Activated CD4-positive, alpha-beta T cell treated with anti-CD3 and anti-CD28 coated beads for 36 hours (primary cell): ENCODE measurements around the gene XPNPEP1. TPM values are rescaled to one million over a fixed set of nuclear protein-coding genes. Genes with fewer than 3 reads are reported as not detected.

ENCODE experiments used
- ATAC-seq: fragments of 200-7000 bp; cut with Tn5 transposase; one replicate; pipeline ENCODE4 v1.10.0; 2021; ENCODE audit warnings: mild to moderate bottlenecking, moderate library complexity
- CTCF ChIA-PET: fragments of 350-600 bp; sonication (Branson Sonifier 250); formaldehyde crosslinking; loops from one replicate; lab custom pipeline; 2021; ENCODE audit warnings: antibody characterized with exemption; lab: Charles Lee
- POLR2A ChIA-PET: fragments of 350-600 bp; sonication (Branson Sonifier 250); formaldehyde crosslinking; loops from one replicate; lab custom pipeline; 2021; ENCODE audit warnings: antibody characterized with exemption, inconsistent platforms; lab: Charles Lee
- DNase-seq: peaks from one replicate; pipeline ENCODE4 v3.0.0-alpha.2; 2020
- H3K27ac Mint-ChIP-seq: one replicate; pipeline ENCODE4 v1.8.0; 2021; ENCODE audit warnings: mixed read lengths
- H3K27me3 Mint-ChIP-seq: one replicate; pipeline ENCODE4 v1.8.0; 2021; ENCODE audit warnings: mixed read lengths
- H3K36me3 Mint-ChIP-seq: one replicate; pipeline ENCODE4 v1.8.0; 2021; ENCODE audit warnings: low read depth, mixed read lengths
- H3K4me1 Mint-ChIP-seq: one replicate; pipeline ENCODE4 v1.8.0; 2021; ENCODE audit warnings: mixed read lengths
- H3K4me3 Mint-ChIP-seq: one replicate; pipeline ENCODE4 v1.8.0; 2021; ENCODE audit warnings: mild to moderate bottlenecking, moderate library complexity, mixed read lengths
- H3K9me3 Mint-ChIP-seq: one replicate; pipeline ENCODE4 v1.8.0; 2021; ENCODE audit warnings: low read depth, mixed read lengths
- intact Hi-C, 2 experiments: fragments of 100-400 bp; cut with DNase I in 1 of 2; cut with micrococcal nuclease in 1 of 2; formaldehyde crosslinking; loops; one replicate each; pipeline versions ENCODE4 v1.14.2 to v1.15.1; 2022 to 2024; cut with DNase I, micrococcal nuclease
- total RNA-seq, 2 experiments: library from RNA; stranded (reverse); gene quantifications; one replicate each; pipeline ENCODE4 v1.2.3, GENCODE V29; 2021

Gene XPNPEP1
- total RNA-seq, 2 experiments from 2014 or later: 85.4 to 91.2 TPM

GRCh38 chr10:109932391-109932790 lies 9.1 kb upstream of the XPNPEP1 start:
- POLR2A ChIA-PET: no interaction called here
- Mint-ChIP-seq H3K4me1 (peaks cover 43% of the 10 kb centered on the region), H3K27me3 (no peaks in the 10 kb centered on the region), H3K9me3 (no peaks in the 10 kb centered on the region), H3K27ac (no peak overlapping the region), H3K36me3 (no peaks in the 10 kb centered on the region), H3K4me3 (no peak overlapping the region)
- intact Hi-C loops: no loop called here
- DNase-seq (no peak), ATAC-seq (no peak)
- CTCF ChIA-PET: no interaction called here

DNA sequence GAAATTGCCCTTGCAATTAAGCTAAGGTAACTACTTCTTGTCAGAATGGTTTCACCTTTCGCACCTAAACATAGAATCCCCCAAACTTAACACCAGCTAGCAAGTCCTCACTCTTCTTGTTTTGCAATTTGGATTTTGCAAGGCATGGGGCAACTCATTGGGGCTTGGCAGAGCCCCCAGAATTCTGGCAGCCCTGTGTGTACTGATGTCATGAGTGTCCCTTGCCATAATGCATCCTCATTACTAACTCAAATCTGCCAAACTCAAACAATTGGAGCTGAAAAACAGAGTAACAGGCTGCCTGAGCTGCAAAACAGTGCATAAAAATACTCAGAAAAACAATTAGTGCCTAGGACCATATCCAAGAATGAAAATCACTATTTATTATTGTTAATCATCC lies 7.9 kb upstream of the XPNPEP1 start:
- CTCF ChIA-PET: interaction anchor here (0.6 to 1.2 kb wide), 3 partner anchors 13 to 650 kb away, joined by 3 to 5 read pairs (median 4); no protein-coding TSS in a partner anchor
- H3K4me3 Mint-ChIP-seq: no peak overlapping the region
- H3K4me1 Mint-ChIP-seq: peaks cover 36% of the 10 kb centered on the region
- no peaks in the 10 kb centered on the region for H3K36me3 Mint-ChIP-seq
- intact Hi-C loops: no loop called here
- ATAC-seq: no peak
- no peak for DNase-seq
- H3K9me3 Mint-ChIP-seq: no peaks in the 10 kb centered on the region
- H3K27me3 Mint-ChIP-seq: no peaks in the 10 kb centered on the region
- H3K27ac Mint-ChIP-seq: no peak overlapping the region
- POLR2A ChIA-PET: no interaction called here

DNA sequence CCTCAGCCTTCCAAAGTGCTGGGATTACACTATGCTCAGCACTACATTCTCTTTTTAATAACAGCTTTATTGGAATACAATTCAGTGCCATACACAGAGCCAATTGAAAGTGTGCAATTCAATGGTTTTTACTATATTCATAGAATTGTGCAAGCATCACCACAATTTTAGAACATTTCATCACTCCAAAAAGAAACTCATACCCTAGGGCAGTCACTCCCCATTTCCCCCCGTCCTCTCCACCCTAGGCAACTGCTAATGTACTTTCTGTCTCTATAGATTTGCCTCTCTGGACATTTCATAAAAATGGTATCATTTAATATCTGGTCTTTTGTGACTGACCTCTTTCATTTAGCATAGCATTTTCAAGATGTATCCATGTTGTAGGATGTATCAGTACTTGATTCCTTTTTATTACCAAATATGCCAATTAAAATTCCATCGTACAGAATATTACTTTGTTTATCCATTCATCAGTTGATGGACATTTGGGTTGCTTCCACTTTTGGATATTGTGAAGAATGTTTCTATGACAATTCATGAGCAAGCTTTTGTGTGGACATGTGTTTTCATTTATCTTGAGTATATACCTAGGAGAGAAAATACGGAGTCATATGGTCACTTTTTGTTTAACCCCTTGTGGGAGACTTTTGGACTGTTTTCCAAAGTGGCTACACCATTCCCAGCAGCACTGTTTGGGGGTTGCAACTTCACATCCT lies 6.3 kb upstream of the XPNPEP1 start:
- ATAC-seq: no peak
- Mint-ChIP-seq H3K36me3 (no peaks in the 10 kb centered on the region), H3K27me3 (no peaks in the 10 kb centered on the region), H3K4me1 (peaks cover 21% of the 10 kb centered on the region), H3K27ac (no peak overlapping the region), H3K9me3 (no peaks in the 10 kb centered on the region), H3K4me3 (no peak overlapping the region)
- CTCF ChIA-PET: interaction anchor here (1.2 kb wide), 1 partner anchor 10 kb away, joined by 6 read pairs; no protein-coding TSS in a partner anchor
- POLR2A ChIA-PET: no interaction called here
- DNase-seq: no peak
- intact Hi-C loops: no loop called here

- CTCF ChIA-PET: interaction anchor here (0.7 to 1.4 kb wide), 4 partner anchors 11 to 149 kb away, joined by 3 to 6 read pairs (median 4); no protein-coding TSS in a partner anchor
- peaks cover 17% of the 10 kb centered on the region for H3K4me1 Mint-ChIP-seq
- H3K9me3 Mint-ChIP-seq: no peaks in the 10 kb centered on the region
- ATAC-seq (no peak), DNase-seq (no peak)
- H3K36me3 Mint-ChIP-seq: no peaks in the 10 kb centered on the region
- intact Hi-C loops: no loop called here
- H3K27me3 Mint-ChIP-seq: no peaks in the 10 kb centered on the region
- H3K27ac Mint-ChIP-seq: no peak overlapping the region
- H3K4me3 Mint-ChIP-seq: no peak overlapping the region
- POLR2A ChIA-PET: no interaction called here
Measured at GRCh38 chr10:109928475-109928891, 5.2 kb upstream of the XPNPEP1 start.

DNA sequence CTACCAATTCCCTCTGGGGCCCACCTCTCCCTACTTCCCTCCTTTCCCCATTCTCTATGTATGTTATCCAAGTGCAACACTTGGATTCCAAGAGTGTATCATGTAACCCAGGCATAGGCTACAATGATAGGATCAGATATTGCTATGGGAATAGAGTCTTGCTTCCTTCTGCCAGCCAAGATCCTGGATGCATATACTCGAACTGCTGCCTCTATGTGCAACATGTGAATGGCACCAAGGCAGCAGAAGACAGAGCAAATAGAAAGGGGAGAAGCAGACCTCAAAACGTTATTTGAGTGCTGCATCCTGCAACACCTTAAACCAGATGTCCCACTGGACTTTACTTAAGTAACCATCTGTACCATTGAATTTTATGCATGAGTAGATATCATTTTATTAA lies 3.5 kb upstream of the XPNPEP1 start:
- ATAC-seq: no peak
- Mint-ChIP-seq H3K4me1 (peaks cover 14% of the 10 kb centered on the region), H3K36me3 (peaks cover 4% of the 10 kb centered on the region), H3K9me3 (no peaks in the 10 kb centered on the region), H3K27ac (no peak overlapping the region), H3K4me3 (no peak overlapping the region), H3K27me3 (no peaks in the 10 kb centered on the region)
- POLR2A ChIA-PET: no interaction called here
- CTCF ChIA-PET: no interaction called here
- intact Hi-C loops: no loop called here
- no peak for DNase-seq

- DNase-seq (no peak), ATAC-seq (no peak)
- H3K27ac Mint-ChIP-seq: no peak overlapping the region
- H3K9me3 Mint-ChIP-seq: no peaks in the 10 kb centered on the region
- ChIA-PET POLR2A (no interaction called here), CTCF (interaction anchor here (1.8 kb wide), 1 partner anchor 8 kb away, joined by 9 read pairs; no protein-coding TSS in a partner anchor)
- intact Hi-C loops: no loop called here
- no peak overlapping the region for H3K4me3 Mint-ChIP-seq
- peaks cover 10% of the 10 kb centered on the region for H3K36me3 Mint-ChIP-seq
- no peaks in the 10 kb centered on the region for H3K27me3 Mint-ChIP-seq
- H3K4me1 Mint-ChIP-seq: peaks cover 20% of the 10 kb centered on the region
Measured at GRCh38 chr10:109926061-109926745, 2.9 kb upstream of the XPNPEP1 start.

GRCh38 chr10:109924967-109925620 lies 1.8 kb upstream of the XPNPEP1 start:
- no peak for ATAC-seq
- Mint-ChIP-seq H3K9me3 (no peaks in the 10 kb centered on the region), H3K4me3 (no peak overlapping the region), H3K27ac (no peak overlapping the region), H3K27me3 (no peaks in the 10 kb centered on the region), H3K36me3 (peaks cover 17% of the 10 kb centered on the region), H3K4me1 (peaks cover 30% of the 10 kb centered on the region)
- ChIA-PET POLR2A (no interaction called here), CTCF (interaction anchor here (1.5 to 1.8 kb wide), 2 partner anchors 10 to 32 kb away, joined by 4 to 9 read pairs; no protein-coding TSS in a partner anchor)
- intact Hi-C loops: loop anchor here (5.0 kb wide), 8 partner anchors 43 to 992 kb away; partner anchors contain the start of genes BBIP1 (in 1 of the 2), DUSP5 (in 1 of the 2), SHOC2 (in 1 of the 2) and SMC3 (in 1 of the 2)
- no peak for DNase-seq

DNA sequence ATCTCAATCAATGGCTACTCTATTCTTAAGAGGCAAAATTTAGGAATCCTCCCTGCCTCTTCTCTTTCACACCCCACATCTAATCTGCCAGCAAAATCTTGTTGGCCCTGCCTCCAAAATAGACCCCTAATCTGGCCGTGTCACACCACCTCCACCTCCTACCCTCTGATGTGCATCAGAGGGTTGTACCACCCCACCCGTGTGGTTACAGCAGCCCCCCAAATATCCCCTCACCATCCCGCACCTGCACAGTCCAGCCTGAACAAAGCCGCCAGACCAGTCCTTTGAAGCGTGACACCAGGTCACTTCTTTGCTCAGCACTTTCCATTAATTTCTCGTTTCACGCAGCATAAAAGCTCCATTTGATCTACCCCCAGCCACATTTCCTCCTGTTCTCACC lies 776 bp upstream of the XPNPEP1 start:
- CTCF ChIA-PET: interaction anchor here (0.7 to 1.5 kb wide), 4 partner anchors 11 to 40 kb away, joined by 3 to 4 read pairs (median 4); no protein-coding TSS in a partner anchor
- no peaks in the 10 kb centered on the region for H3K9me3 Mint-ChIP-seq
- DNase-seq (no peak), ATAC-seq (no peak)
- peak overlapping the region; percentile 53 for H3K27ac Mint-ChIP-seq
- intact Hi-C loops: loop anchor here (5.0 kb wide), 8 partner anchors 42 to 993 kb away; partner anchors contain the start of genes BBIP1 (in 1 of the 2), DUSP5 (in 1 of the 2), SHOC2 (in 1 of the 2) and SMC3 (in 1 of the 2)
- peaks cover 40% of the 10 kb centered on the region for H3K4me1 Mint-ChIP-seq
- H3K27me3 Mint-ChIP-seq: no peaks in the 10 kb centered on the region
- POLR2A ChIA-PET: interaction anchor here (0.6 kb wide), 1 partner anchor 22 kb away, joined by 3 read pairs; no protein-coding TSS in a partner anchor
- H3K36me3 Mint-ChIP-seq: peaks cover 25% of the 10 kb centered on the region
- peak overlapping the region; percentile 94 for H3K4me3 Mint-ChIP-seq

DNA sequence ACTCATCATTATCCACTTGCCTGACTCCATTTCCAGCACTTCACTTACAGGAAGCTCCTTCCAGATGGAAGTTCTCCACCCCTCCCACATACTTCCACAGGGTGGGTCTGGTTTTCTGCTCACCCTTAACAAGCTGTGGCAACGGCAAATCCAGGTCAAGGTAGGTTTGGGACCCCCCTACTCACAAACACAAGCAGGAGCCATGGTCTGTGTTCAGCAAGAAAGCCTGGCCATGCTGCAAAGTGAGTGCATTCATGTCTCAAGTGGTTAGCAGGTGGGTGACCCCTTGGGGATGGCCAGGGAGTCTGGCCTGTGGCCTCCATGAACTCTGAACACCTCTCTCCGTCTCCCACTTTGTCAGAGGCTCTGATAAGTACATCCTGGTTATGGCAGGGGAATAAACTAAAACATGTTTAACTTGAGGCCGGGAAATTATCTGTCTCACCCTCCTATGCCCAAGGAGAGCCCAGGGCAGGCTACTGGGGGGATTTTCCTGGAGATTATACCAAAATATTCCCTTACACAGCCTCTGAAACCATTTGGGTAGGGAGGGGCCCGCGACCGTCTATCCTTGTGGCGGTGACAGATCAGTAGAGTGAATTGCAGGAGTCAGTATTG lies 844 bp downstream of the XPNPEP1 start:
- H3K36me3 Mint-ChIP-seq: peaks cover 39% of the 10 kb centered on the region
- no peaks in the 10 kb centered on the region for H3K9me3 Mint-ChIP-seq
- POLR2A ChIA-PET: interaction anchor here (0.6 kb wide), 2 partner anchors 23 to 218 kb away, joined by 3 to 4 read pairs; no protein-coding TSS in a partner anchor
- peak overlapping the region; percentile 94 for H3K27ac Mint-ChIP-seq
- peaks cover 54% of the 10 kb centered on the region for H3K4me1 Mint-ChIP-seq
- CTCF ChIA-PET: interaction anchor here (0.8 to 2.1 kb wide), 5 partner anchors 25 to 349 kb away, joined by 3 to 11 read pairs (median 3); no protein-coding TSS in a partner anchor
- H3K27me3 Mint-ChIP-seq: no peaks in the 10 kb centered on the region
- ATAC-seq (no peak), DNase-seq (peak; percentile 20)
- intact Hi-C loops: loop anchor here (2.0 to 5.0 kb wide), 10 partner anchors 40 to 995 kb away; partner anchors contain the start of genes ADD3 (in 1 of the 2), BBIP1 (in 1 of the 2), DUSP5 (in 1 of the 2) and SHOC2 (in 1 of the 2)
- H3K4me3 Mint-ChIP-seq: peak overlapping the region; percentile 94

DNA sequence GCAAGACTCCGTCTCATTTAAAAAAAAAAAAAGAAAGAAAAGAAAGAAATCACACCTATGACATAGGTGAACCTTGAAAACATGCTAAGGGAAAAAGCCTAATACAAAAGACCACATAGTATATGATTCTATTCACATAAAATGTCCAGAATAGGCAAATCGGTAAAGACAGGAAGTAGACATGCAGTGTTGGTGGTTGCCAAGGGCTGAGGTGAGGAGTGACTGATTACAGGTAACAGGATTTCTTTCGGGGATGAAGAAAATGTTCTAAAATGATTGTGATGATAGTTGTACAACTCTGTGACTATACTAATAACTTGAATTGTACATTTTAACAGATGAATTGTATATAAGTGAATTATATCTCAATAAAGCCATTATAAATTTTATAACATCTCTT lies 3.3 kb downstream of the XPNPEP1 start:
- Mint-ChIP-seq H3K36me3 (peaks cover 50% of the 10 kb centered on the region), H3K4me1 (peaks cover 76% of the 10 kb centered on the region), H3K27me3 (no peaks in the 10 kb centered on the region), H3K9me3 (peaks cover 2% of the 10 kb centered on the region), H3K4me3 (no peak overlapping the region), H3K27ac (no peak overlapping the region)
- intact Hi-C loops: loop anchor here (5.0 kb wide), 8 partner anchors 38 to 997 kb away; partner anchors contain the start of genes BBIP1 (in 1 of the 2), DUSP5 (in 1 of the 2), SHOC2 (in 1 of the 2) and SMC3 (in 1 of the 2)
- CTCF ChIA-PET: no interaction called here
- ATAC-seq: peak; percentile 28
- peak; percentile 58 for DNase-seq
- POLR2A ChIA-PET: interaction anchor here (0.5 kb wide), 1 partner anchor 125 kb away, joined by 7 read pairs; no protein-coding TSS in a partner anchor
